ENCODE data around the gene COL9A2. TPM values are rescaled to one million over a fixed set of nuclear protein-coding genes. Genes with fewer than 3 reads are reported as not detected.

COL9A2 gene
- polyA plus RNA-seq (2011; rRNA removed) (0.08 and 0.16 TPM in 2 replicates), polyA plus RNA-seq (2017; fragmentation: RNase III; extraction: RNeasy Plus Mini Kit Qiagen cat#74134 plus additional on column Dnase treatment) (0.12 to 0.32 TPM (median 0.12 TPM) in 3 replicates), polyA minus RNA-seq (2011; rRNA and poly(A)+ RNA removed) (0.17 TPM in 1 of 2 replicates, not detected in the other)
- 0.15 and 0.21 TPM in 2 replicates for polyA plus RNA-seq (2012; cell fraction: cytosol; rRNA removed)
- polyA plus RNA-seq (2012; cell fraction: nucleus; rRNA removed), result 0.40 and 0.60 TPM in 2 replicates

DNA sequence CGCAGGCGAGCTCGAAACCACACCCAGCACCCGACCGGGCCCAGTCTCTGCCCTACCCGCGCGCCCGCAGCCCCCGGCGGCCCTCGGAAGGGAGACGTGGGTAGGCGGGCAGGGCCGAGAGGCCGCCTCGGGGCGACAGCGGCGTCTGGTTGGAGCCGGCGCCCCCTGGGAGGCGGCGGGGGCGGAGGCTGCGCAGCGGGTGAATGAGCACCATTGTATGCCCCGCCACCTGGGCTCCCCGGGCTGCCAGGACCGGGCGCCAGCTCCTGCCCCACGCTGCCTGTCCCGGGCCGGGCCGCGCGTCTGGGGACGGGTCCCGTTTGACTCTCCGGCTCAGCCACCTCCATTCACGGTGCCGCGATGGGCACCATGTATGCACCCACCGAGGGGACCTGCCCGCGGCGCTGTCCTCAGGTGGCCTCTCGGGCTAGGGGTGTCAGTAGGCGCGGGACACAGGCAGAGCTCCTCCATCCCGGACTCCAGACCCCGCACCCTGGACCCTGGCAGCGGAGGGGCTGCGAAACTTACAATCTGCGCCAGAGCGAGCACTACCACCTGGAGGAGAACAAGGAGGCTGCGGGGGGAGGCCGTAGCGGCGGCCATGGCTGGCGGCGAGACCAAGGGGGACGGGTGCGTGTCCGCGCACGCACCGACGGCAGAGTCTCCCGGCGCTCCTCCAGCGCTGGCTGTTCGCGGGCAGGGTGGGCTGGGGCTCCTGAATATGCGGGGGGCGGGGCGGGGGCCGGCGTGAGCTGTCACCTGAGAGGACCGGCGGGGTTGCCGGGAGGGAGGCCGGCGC, at the start of gene COL9A2:
TSS of gene COL9A2 (minus strand) at position 692 of the 799 bp plus-strand sequence. CDS start at position 603, 89 bp downstream.
- Histone ChIP-seq H3K4me2 (peak within 1 kb of the TSS; percentile 94), H3K9me3 (no peaks in the 10 kb centered on the region), H3K27ac (peak within 1 kb of the TSS; percentile 44 to 77; a peak in 5 of 6 replicates), H3K4me1 (no peaks in the 10 kb centered on the region), H3K4me3 (peak within 1 kb of the TSS; percentile 50)
- POLR2A ChIA-PET, result no interaction called here
- peak in 1 of 2 experiments; percentile 18 for DNase-seq (ENCODE audit: low read depth in 1 of 2, low spot score in 1 of 2)
- FAIRE-seq, result no peak
- TF ChIP-seq NFE2L2 (conservative IDR thresholded peaks at IDR 0.05; ENCODE audit: low read length) (no peak), MAFK (IDR thresholded peaks at IDR 0.05; ENCODE audit: partially characterized antibody) (no peak), CBX8 (IDR thresholded peaks at IDR 0.05) (no peak), CHD2 (IDR thresholded peaks at IDR 0.05; ENCODE audit: low read length, partially characterized antibody) (no peak), MAZ (IDR thresholded peaks at IDR 0.05; ENCODE audit: borderline replicate concordance, low read depth, low read length) (no peak), NPAS2 (CRISPR knock-in tag; IDR thresholded peaks at IDR 0.05; ENCODE audit: borderline replicate concordance) (no peak), JUN (IDR thresholded peaks at IDR 0.05) (no peak), ZSCAN20 (CRISPR knock-in tag; IDR thresholded peaks at IDR 0.05) (no peak), RFX5 (IDR thresholded peaks at IDR 0.05) (no peak)
- TF ChIP-seq, protein P1, sequence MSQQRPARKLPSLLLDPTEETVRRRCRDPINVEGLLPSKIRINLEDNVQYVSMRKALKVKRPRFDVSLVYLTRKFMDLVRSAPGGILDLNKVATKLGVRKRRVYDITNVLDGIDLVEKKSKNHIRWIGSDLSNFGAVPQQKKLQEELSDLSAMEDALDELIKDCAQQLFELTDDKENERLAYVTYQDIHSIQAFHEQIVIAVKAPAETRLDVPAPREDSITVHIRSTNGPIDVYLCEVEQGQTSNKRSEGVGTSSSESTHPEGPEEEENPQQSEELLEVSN (IDR thresholded peaks at IDR 0.05; ENCODE audit: borderline replicate concordance, low read depth), result no peak
- TF ChIP-seq, protein P2, sequence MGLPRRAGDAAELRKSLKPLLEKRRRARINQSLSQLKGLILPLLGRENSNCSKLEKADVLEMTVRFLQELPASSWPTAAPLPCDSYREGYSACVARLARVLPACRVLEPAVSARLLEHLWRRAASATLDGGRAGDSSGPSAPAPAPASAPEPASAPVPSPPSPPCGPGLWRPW (IDR thresholded peaks at IDR 0.05), result no peak
- TF ChIP-seq, protein P3, sequence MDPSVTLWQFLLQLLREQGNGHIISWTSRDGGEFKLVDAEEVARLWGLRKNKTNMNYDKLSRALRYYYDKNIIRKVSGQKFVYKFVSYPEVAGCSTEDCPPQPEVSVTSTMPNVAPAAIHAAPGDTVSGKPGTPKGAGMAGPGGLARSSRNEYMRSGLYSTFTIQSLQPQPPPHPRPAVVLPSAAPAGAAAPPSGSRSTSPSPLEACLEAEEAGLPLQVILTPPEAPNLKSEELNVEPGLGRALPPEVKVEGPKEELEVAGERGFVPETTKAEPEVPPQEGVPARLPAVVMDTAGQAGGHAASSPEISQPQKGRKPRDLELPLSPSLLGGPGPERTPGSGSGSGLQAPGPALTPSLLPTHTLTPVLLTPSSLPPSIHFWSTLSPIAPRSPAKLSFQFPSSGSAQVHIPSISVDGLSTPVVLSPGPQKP (IDR thresholded peaks at IDR 0.05; ENCODE audit: low read depth, low read length), result no peak
- ATAC-seq, result peak; percentile 36 to 66
- CTCF ChIA-PET, result interaction anchor here (1.2 to 4.7 kb wide), 11 partner anchors 7 to 173 kb away, joined by 3 to 24 read pairs (median 6); no protein-coding TSS in a partner anchor
- no CpG with 5 or more reads among the region's 84 CpGs for WGBS (ENCODE audit: missing lambda C conversion rate)

DNA sequence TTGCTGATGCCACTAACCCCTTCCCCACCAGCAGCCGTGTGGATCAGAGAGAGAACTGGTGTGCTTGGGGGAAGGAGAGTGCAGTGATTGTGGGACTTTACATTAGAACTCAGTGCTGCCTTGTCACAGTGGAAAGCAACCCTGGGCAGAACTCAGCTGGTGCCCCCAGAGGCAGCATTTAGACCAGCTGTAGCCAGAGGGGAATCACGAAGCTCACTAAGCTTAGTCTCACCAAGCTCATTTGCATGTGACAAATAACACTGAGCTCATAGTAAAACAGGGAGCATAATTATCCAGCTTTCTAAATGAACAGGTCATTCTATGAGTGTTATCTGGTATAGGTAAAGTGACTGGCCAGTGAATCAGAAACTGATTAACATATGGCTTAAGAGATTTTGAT, 46.6 kb upstream of the COL9A2 start:
- Histone ChIP-seq H3K9me3 (peaks cover 3% of the 10 kb centered on the region; the same call in 1 of the 3 replicates), H3K4me2 (no peak overlapping the region), H3K4me3 (no peak overlapping the region), H3K4me1 (no peaks in the 10 kb centered on the region), H3K27ac (no peak overlapping the region)
- POLR2A ChIA-PET, result no interaction called here
- CTCF ChIA-PET, result interaction anchor here (0.9 to 1.4 kb wide), 2 partner anchors 41 to 210 kb away, joined by 3 read pairs; no protein-coding TSS in a partner anchor
- no peak for TF ChIP-seq CEBPB (IDR thresholded peaks at IDR 0.05)
- TF ChIP-seq TP53 (CRISPR knock-in tag; IDR thresholded peaks at IDR 0.05), result no peak
- TF ChIP-seq BHLHE40 (IDR thresholded peaks at IDR 0.05; ENCODE audit: low read depth, low read length), result no peak
- TF ChIP-seq, protein P2 (IDR thresholded peaks at IDR 0.05), result no peak
- no peak for TF ChIP-seq CHD2 (IDR thresholded peaks at IDR 0.05; ENCODE audit: low read length, partially characterized antibody)
- no peak for TF ChIP-seq PHF8 (IDR thresholded peaks at IDR 0.05; ENCODE audit: borderline replicate concordance, low read depth)
- TF ChIP-seq, protein P4, sequence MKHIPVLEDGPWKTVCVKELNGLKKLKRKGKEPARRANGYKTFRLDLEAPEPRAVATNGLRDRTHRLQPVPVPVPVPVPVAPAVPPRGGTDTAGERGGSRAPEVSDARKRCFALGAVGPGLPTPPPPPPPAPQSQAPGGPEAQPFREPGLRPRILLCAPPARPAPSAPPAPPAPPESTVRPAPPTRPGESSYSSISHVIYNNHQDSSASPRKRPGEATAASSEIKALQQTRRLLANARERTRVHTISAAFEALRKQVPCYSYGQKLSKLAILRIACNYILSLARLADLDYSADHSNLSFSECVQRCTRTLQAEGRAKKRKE (CRISPR knock-in tag; IDR thresholded peaks at IDR 0.05; ENCODE audit: low read depth), result no peak
- TF ChIP-seq RFX5 (IDR thresholded peaks at IDR 0.05), result no peak
- TF ChIP-seq, protein P5, sequence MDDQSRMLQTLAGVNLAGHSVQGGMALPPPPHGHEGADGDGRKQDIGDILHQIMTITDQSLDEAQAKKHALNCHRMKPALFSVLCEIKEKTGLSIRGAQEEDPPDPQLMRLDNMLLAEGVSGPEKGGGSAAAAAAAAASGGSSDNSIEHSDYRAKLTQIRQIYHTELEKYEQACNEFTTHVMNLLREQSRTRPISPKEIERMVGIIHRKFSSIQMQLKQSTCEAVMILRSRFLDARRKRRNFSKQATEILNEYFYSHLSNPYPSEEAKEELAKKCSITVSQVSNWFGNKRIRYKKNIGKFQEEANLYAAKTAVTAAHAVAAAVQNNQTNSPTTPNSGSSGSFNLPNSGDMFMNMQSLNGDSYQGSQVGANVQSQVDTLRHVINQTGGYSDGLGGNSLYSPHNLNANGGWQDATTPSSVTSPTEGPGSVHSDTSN (IDR thresholded peaks at IDR 0.05), result no peak
- TF ChIP-seq, protein P6, sequence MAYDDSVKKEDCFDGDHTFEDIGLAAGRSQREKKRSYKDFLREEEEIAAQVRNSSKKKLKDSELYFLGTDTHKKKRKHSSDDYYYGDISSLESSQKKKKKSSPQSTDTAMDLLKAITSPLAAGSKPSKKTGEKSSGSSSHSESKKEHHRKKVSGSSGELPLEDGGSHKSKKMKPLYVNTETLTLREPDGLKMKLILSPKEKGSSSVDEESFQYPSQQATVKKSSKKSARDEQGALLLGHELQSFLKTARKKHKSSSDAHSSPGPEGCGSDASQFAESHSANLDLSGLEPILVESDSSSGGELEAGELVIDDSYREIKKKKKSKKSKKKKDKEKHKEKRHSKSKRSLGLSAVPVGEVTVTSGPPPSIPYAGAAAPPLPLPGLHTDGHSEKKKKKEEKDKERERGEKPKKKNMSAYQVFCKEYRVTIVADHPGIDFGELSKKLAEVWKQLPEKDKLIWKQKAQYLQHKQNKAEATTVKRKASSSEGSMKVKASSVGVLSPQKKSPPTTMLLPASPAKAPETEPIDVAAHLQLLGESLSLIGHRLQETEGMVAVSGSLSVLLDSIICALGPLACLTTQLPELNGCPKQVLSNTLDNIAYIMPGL (CRISPR knock-in tag; IDR thresholded peaks at IDR 0.05; ENCODE audit: borderline replicate concordance), result no peak
- no peak for TF ChIP-seq SREBF2 (IDR thresholded peaks at IDR 0.05)
- no peak for TF ChIP-seq SMC3 (IDR thresholded peaks at IDR 0.05)
- TF ChIP-seq ESRRA (IDR thresholded peaks at IDR 0.05; ENCODE audit: borderline replicate concordance, low read length), result no peak
- TF ChIP-seq, protein P7, sequence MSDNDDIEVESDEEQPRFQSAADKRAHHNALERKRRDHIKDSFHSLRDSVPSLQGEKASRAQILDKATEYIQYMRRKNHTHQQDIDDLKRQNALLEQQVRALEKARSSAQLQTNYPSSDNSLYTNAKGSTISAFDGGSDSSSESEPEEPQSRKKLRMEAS (IDR thresholded peaks at IDR 0.05), result no peak
- TF ChIP-seq ZSCAN20 (CRISPR knock-in tag; IDR thresholded peaks at IDR 0.05), result no peak
- TF ChIP-seq JUNB (IDR thresholded peaks at IDR 0.05), result no peak
- TF ChIP-seq EHF (CRISPR knock-in tag; IDR thresholded peaks at IDR 0.05), result no peak
- no peak for TF ChIP-seq KDM1A (IDR thresholded peaks at IDR 0.05; ENCODE audit: low read depth)
- no peak for TF ChIP-seq NPAS2 (CRISPR knock-in tag; IDR thresholded peaks at IDR 0.05; ENCODE audit: borderline replicate concordance)
- TF ChIP-seq HOXB13 (CRISPR knock-in tag; IDR thresholded peaks at IDR 0.05; ENCODE audit: low read depth), result no peak
- DNase-seq (ENCODE audit: low read depth in 1 of 2, low spot score in 1 of 2), result no peak
- no peak for ATAC-seq
- no peak for FAIRE-seq
- WGBS (ENCODE audit: missing lambda C conversion rate), result 34% methylated on average over 2 of the region's 2 CpGs

Data from A549 (cell line).